Esophagus muscularis mucosa (tissue), 4 donors: Measurements from ENCODE around the gene POLR2B. TPM values are rescaled to one million over a fixed set of nuclear protein-coding genes. Genes with fewer than 3 reads are reported as not detected.
A peak's percentile ranks its signal among the peaks of the same experiment; 100 is the strongest.

Experiments
- DNase-seq: peaks from one replicate; pipeline ENCODE4 v3.0.0-alpha.2; 2017; ENCODE audit errors: extremely low spot score
- H3K27ac ChIP-seq, 4 donors: fragments of 200-600 bp; sonication (generic); replicated peaks in 1 of 4; 1 replicate in 3 of 4; 2 replicates in 1 of 4; pipeline ENCODE4 v1.5.1; 2016 to 2019; ENCODE audit warnings: mild to moderate bottlenecking in 1 of 4
- H3K27me3 ChIP-seq, 4 donors: fragments of 200-600 bp; sonication (generic); one replicate each; pipeline versions ENCODE4 v1.5.1 to v1.6.0; 2016 to 2019
- H3K36me3 ChIP-seq, 4 donors: fragments of 200-600 bp; sonication (generic); one replicate each; pipeline ENCODE4 v1.5.1; 2016 to 2019
- H3K4me1 ChIP-seq, 4 donors: fragments of 200-600 bp; sonication (generic); one replicate each; pipeline ENCODE4 v1.5.1; 2016 to 2019
- H3K4me3 ChIP-seq, 4 donors: fragments of 200-600 bp; sonication (generic); 1 replicate in 2 of 4; 2 replicates in 2 of 4; pipeline ENCODE4 v1.5.1; 2016 to 2019; ENCODE audit warnings: mild to moderate bottlenecking in 4 of 4, moderate library complexity in 1 of 4
- H3K9me3 ChIP-seq, 4 donors: fragments of 200-600 bp; sonication (generic); 1 replicate in 3 of 4; 2 replicates in 1 of 4; pipeline ENCODE4 v1.5.1; 2016 to 2019
- CTCF ChIP-seq, 3 experiments: fragments of 200-600 bp in 2 of 3; fragments of 450-650 bp in 1 of 3; sonication (generic) in 2 of 3; IDR thresholded peaks; one replicate each; pipeline ENCODE4 v1.5.1; 2017 to 2019; ENCODE audit warnings: antibody characterized with exemption in 3 of 3, mild to moderate bottlenecking in 2 of 3, moderate library complexity in 1 of 3
- EP300 ChIP-seq: sonication (generic); formaldehyde crosslinking; IDR thresholded peaks from one replicate; pipeline ENCODE4 v1.6.1; 2017; ENCODE audit warnings: antibody characterized with exemption
- POLR2A ChIP-seq: fragments of 450-650 bp; IDR thresholded peaks from one replicate; pipeline ENCODE4 v1.6.1; 2017; ENCODE audit warnings: antibody characterized with exemption, moderate library complexity, mild to moderate bottlenecking, low read depth
- POLR2AphosphoS5 ChIP-seq, 2 donors: sonication (generic); formaldehyde crosslinking; IDR thresholded peaks; one replicate each; pipeline ENCODE4 v1.6.1; 2017; ENCODE audit warnings: antibody characterized with exemption in 2 of 2
- WGBS: methylation state at CpG from one replicate; pipeline ENCODE4 v1.1.5; 2018; 5-methylcytosine and 5-hydroxymethylcytosine counted together
- intact Hi-C: fragments of 100-400 bp; cut with DNase I; formaldehyde crosslinking; loops from one replicate; pipeline ENCODE4 v1.15.1; 2023
- total RNA-seq, 4 donors: library from RNA; depleted of rRNA; stranded (reverse); fragments of >200 nt; gene quantifications; one replicate each; pipeline versions ENCODE4 v1.1.0 to v1.2.1, GENCODE V29; 2016

POLR2B gene
- total RNA-seq, 4 donors from 2014 or later: 58.3 to 95.7 (median 74.0) TPM

GRCh38 chr4:56990109-56990905 lies 11.6 kb downstream of the POLR2B start:
- intact Hi-C loops: no loop called here
- no peaks in the 10 kb centered on the region for H3K27me3 ChIP-seq
- peaks cover 26 to 88% (median 66%) of the 10 kb centered on the region in 4 donors for H3K36me3 ChIP-seq
- H3K27ac ChIP-seq: no peak overlapping the region
- 89% methylated on average over 6 of the region's 6 CpGs for WGBS
- DNase-seq: no peak
- H3K9me3 ChIP-seq: no peaks in the 10 kb centered on the region
- TF ChIP-seq CTCF (IDR thresholded peaks at IDR 0.05) (no peak), POLR2AphosphoS5 (IDR thresholded peaks at IDR 0.05) (no peak), EP300 (no peak)
- H3K4me3 ChIP-seq: no peak overlapping the region
- peaks cover 5 to 8% (median 5%) of the 10 kb centered on the region in 4 donors for H3K4me1 ChIP-seq

GRCh38 chr4:56995525-56995924 lies 16.8 kb downstream of the POLR2B start:
- H3K4me1 ChIP-seq: peaks cover 11 to 16% (median 12%) of the 10 kb centered on the region in 4 donors
- no peak overlapping the region for H3K4me3 ChIP-seq
- 29% methylated on average over 7 of the region's 7 CpGs for WGBS
- peak overlapping the region; percentile 32 to 68 (median 45) for H3K27ac ChIP-seq
- H3K9me3 ChIP-seq: no peaks in the 10 kb centered on the region
- no peak for DNase-seq
- intact Hi-C loops: no loop called here
- peaks cover 20 to 83% (median 54%) of the 10 kb centered on the region in 4 donors for H3K36me3 ChIP-seq
- no peaks in the 10 kb centered on the region for H3K27me3 ChIP-seq
- TF ChIP-seq EP300 (no peak), POLR2AphosphoS5 (IDR thresholded peaks at IDR 0.05) (peak in 1 of 2 donors; percentile 76)

GRCh38 chr4:56999751-57000150 lies 21.1 kb downstream of the POLR2B start:
- intact Hi-C loops: no loop called here
- WGBS: 89% methylated on average over 1 of the region's 1 CpG
- no peak for DNase-seq
- no peak overlapping the region for H3K27ac ChIP-seq
- TF ChIP-seq POLR2AphosphoS5 (IDR thresholded peaks at IDR 0.05) (no peak), POLR2A (no peak), EP300 (no peak), CTCF (IDR thresholded peaks at IDR 0.05) (no peak)
- no peaks in the 10 kb centered on the region for H3K9me3 ChIP-seq
- H3K4me3 ChIP-seq: no peak overlapping the region
- peaks cover 11 to 16% (median 12%) of the 10 kb centered on the region in 4 donors for H3K4me1 ChIP-seq
- peaks cover 17 to 94% (median 60%) of the 10 kb centered on the region in 4 donors for H3K36me3 ChIP-seq
- no peaks in the 10 kb centered on the region for H3K27me3 ChIP-seq

- intact Hi-C loops: no loop called here
- Histone ChIP-seq H3K36me3 (peaks cover 50 to 100% (median 88%) of the 10 kb centered on the region in 4 donors), H3K9me3 (no peaks in the 10 kb centered on the region), H3K27ac (no peak overlapping the region), H3K27me3 (no peaks in the 10 kb centered on the region), H3K4me3 (no peak overlapping the region), H3K4me1 (peaks cover 0 to under 1% (median 0%) of the 10 kb centered on the region in 4 donors)
- 74% methylated on average over 4 of the region's 4 CpGs for WGBS
- no peak for DNase-seq
- TF ChIP-seq EP300 (no peak), POLR2A (no peak), CTCF (IDR thresholded peaks at IDR 0.05) (no peak), POLR2AphosphoS5 (IDR thresholded peaks at IDR 0.05) (no peak)
Measured at GRCh38 chr4:57013543-57014120, 34.9 kb downstream of the POLR2B start.

GRCh38 chr4:57018980-57019379 lies 40.3 kb downstream of the POLR2B start:
- TF ChIP-seq EP300 (no peak), CTCF (IDR thresholded peaks at IDR 0.05) (no peak), POLR2A (no peak), POLR2AphosphoS5 (IDR thresholded peaks at IDR 0.05) (no peak)
- H3K4me1 ChIP-seq: peaks cover 0 to 10% (median 8%) of the 10 kb centered on the region in 4 donors
- no peaks in the 10 kb centered on the region for H3K9me3 ChIP-seq
- H3K36me3 ChIP-seq: peaks cover 45 to 98% (median 74%) of the 10 kb centered on the region in 4 donors
- intact Hi-C loops: no loop called here
- H3K4me3 ChIP-seq: no peak overlapping the region
- H3K27ac ChIP-seq: no peak overlapping the region
- H3K27me3 ChIP-seq: no peaks in the 10 kb centered on the region
- no peak for DNase-seq
